Endothelial cell of umbilical vein (primary cell): ENCODE data around the gene LDLRAD3.

Experiments
- EZH2 ChIP-seq: IDR thresholded peaks from 2 replicates; pipeline ENCODE4 v1.6.1; 2012; ENCODE audit warnings: borderline replicate concordance, low read depth, mild to moderate bottlenecking, moderate library complexity, low read length, inconsistent platforms; ENCODE audit not compliant: severe bottlenecking
- FOS ChIP-seq: IDR thresholded peaks from 2 replicates; pipeline ENCODE4 v1.6.1; 2011; ENCODE audit warnings: mild to moderate bottlenecking, low read length, moderate library complexity, borderline replicate concordance; ENCODE audit not compliant: insufficient read depth
- JUN ChIP-seq: IDR thresholded peaks from 2 replicates; pipeline ENCODE4 v1.6.1; 2011; ENCODE audit warnings: borderline replicate concordance, low read depth; ENCODE audit not compliant: insufficient read length, insufficient read depth
- POLR2A ChIP-seq: IDR thresholded peaks from 2 replicates; pipeline ENCODE4 v1.6.1; 2012; ENCODE audit warnings: low read depth, mild to moderate bottlenecking, control low read depth, low read length
- POLR2AphosphoS5 ChIP-seq: IDR thresholded peaks from 2 replicates; pipeline ENCODE4 v1.6.1; 2012; ENCODE audit warnings: low read depth, mild to moderate bottlenecking, control low read depth, low read length, moderate library complexity; ENCODE audit not compliant: insufficient read depth
- TF ChIP-seq, protein P1 (sequence below), 2 donors: IDR thresholded peaks; 1 replicate in 1 of 2; 2 replicates in 1 of 2; pipeline ENCODE4 v1.5.1; 2011; ENCODE audit warnings: low read length in 2 of 2, mild to moderate bottlenecking in 2 of 2, moderate library complexity in 2 of 2, control low read depth in 1 of 2, inconsistent platforms in 1 of 2, low read depth in 1 of 2; ENCODE audit not compliant: insufficient read depth in 1 of 2; ENCODE audit errors: extremely low read depth in 1 of 2
- TF ChIP-seq, protein P2 (sequence below): IDR thresholded peaks from 2 replicates; pipeline ENCODE4 v1.6.1; 2011; ENCODE audit not compliant: insufficient read depth, insufficient read length

DNA sequence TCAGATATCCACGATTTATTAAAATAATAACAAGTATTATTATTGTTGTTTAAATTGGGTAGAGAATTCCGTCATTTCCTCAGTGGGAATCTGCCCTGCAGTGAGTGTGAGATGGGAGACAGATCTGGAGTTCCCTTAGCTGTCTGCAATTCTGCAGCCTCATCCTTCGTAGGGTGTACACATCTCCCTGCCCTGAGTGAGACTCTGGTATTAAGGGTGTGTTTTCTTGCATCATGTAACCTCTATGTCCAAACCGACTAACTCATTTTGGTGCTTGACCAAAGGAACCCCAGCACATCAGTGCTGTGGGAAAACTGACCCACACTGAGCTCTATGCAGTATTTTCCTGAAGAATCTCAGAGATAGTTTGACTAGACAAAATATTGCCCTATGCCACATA, 157.6 kb downstream of the LDLRAD3 start:
- TF ChIP-seq, protein P1, sequence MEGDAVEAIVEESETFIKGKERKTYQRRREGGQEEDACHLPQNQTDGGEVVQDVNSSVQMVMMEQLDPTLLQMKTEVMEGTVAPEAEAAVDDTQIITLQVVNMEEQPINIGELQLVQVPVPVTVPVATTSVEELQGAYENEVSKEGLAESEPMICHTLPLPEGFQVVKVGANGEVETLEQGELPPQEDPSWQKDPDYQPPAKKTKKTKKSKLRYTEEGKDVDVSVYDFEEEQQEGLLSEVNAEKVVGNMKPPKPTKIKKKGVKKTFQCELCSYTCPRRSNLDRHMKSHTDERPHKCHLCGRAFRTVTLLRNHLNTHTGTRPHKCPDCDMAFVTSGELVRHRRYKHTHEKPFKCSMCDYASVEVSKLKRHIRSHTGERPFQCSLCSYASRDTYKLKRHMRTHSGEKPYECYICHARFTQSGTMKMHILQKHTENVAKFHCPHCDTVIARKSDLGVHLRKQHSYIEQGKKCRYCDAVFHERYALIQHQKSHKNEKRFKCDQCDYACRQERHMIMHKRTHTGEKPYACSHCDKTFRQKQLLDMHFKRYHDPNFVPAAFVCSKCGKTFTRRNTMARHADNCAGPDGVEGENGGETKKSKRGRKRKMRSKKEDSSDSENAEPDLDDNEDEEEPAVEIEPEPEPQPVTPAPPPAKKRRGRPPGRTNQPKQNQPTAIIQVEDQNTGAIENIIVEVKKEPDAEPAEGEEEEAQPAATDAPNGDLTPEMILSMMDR (IDR thresholded peaks at IDR 0.05; ENCODE audit: extremely low read depth in 1 of 2, insufficient read depth in 1 of 2, low read depth in 1 of 2, low read length in 2 of 2): no peak
- TF ChIP-seq POLR2A (no peak), POLR2AphosphoS5 (no peak), FOS (no peak), EZH2 (no peak), JUN (no peak)
- TF ChIP-seq, protein P2, sequence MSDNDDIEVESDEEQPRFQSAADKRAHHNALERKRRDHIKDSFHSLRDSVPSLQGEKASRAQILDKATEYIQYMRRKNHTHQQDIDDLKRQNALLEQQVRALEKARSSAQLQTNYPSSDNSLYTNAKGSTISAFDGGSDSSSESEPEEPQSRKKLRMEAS: no peak
